Renal cortex interstitium (tissue), 11 donors: ENCODE results near the gene PPIA. TPM values are rescaled to one million over a fixed set of nuclear protein-coding genes. Genes with fewer than 3 reads are reported as not detected.
A peak's percentile ranks its signal among the peaks of the same experiment; 100 is the strongest.
"Not testable (repeated sequence)": the region's sequence is repeated elsewhere in the genome, so short reads cannot be mapped to it uniquely, and the experiment has no call there.

Source experiments
- DNase-seq, 11 donors: peaks; one replicate each; pipeline ENCODE4 v3.0.0-alpha.2; 2013; ENCODE audit warnings: low read depth in 9 of 11, low spot score in 4 of 11; ENCODE audit errors: extremely low read depth in 1 of 11
- polyA plus RNA-seq, 3 donors: library from polyadenylated mRNA; unstranded; fragments of 120-200 nt; gene quantifications; one replicate each; pipeline ENCODE4 v1.2.1, GENCODE V29; 2013; ENCODE audit not compliant: insufficient read length in 3 of 3

PPIA gene
- polyA plus RNA-seq, 3 donors = 1,113 to 1,381 (median 1,260) TPM

GRCh38 chr7:44769776-44770294, 26.6 kb upstream of the PPIA start:
- DNase-seq = no peak

- DNase-seq = no peak
Measured at GRCh38 chr7:44771358-44771757, 25.1 kb upstream of the PPIA start.

- DNase-seq = no peak
Measured at GRCh38 chr7:44772440-44772839, 24.0 kb upstream of the PPIA start.

GRCh38 chr7:44772867-44773266, 23.6 kb upstream of the PPIA start:
- DNase-seq = no peak

- DNase-seq = not testable (repeated sequence)
Measured at GRCh38 chr7:44774486-44774885, 22.0 kb upstream of the PPIA start.

GRCh38 chr7:44775383-44776107, 20.9 kb upstream of the PPIA start:
- no peak for DNase-seq

GRCh38 chr7:44776211-44776610, 20.3 kb upstream of the PPIA start:
- DNase-seq = no peak

- DNase-seq = no peak
Measured at GRCh38 chr7:44782460-44782859, 14.0 kb upstream of the PPIA start.

- DNase-seq = no peak
Measured at GRCh38 chr7:44783407-44783806, 13.1 kb upstream of the PPIA start.

- DNase-seq = no peak
Measured at GRCh38 chr7:44784364-44784763, 12.1 kb upstream of the PPIA start.

- DNase-seq = not testable (repeated sequence)
Measured at GRCh38 chr7:44785218-44785617, 11.3 kb upstream of the PPIA start.

- no peak for DNase-seq
Measured at GRCh38 chr7:44787041-44787440, 9.4 kb upstream of the PPIA start.

GRCh38 chr7:44787762-44788161, 8.7 kb upstream of the PPIA start:
- no peak for DNase-seq

GRCh38 chr7:44789990-44790389, 6.5 kb upstream of the PPIA start:
- DNase-seq = no peak

GRCh38 chr7:44791278-44792219, 4.9 kb upstream of the PPIA start:
- no peak for DNase-seq

GRCh38 chr7:44793919-44794318, 2.6 kb upstream of the PPIA start:
- DNase-seq = no peak

GRCh38 chr7:44794331-44794730, 2.1 kb upstream of the PPIA start:
- DNase-seq = no peak

- DNase-seq = peak in 4 of 11 donors; percentile 38 to 45 (median 39)
Measured at GRCh38 chr7:44796034-44796503, 412 bp upstream of the PPIA start.

GRCh38 chr7:44797329-44798258, 1.1 kb downstream of the PPIA start:
- peak; percentile 69 to 87 (median 81) for DNase-seq
